GM12878 (cell line): Measurements from ENCODE around the gene TIMM17A. TPM values are rescaled to one million over a fixed set of nuclear protein-coding genes. Genes with fewer than 3 reads are reported as not detected.
A peak's percentile ranks its signal among the peaks of the same experiment; 100 is the strongest.

Experiments
- ATAC-seq: fragments of 200-7000 bp; cut with Tn5 transposase; 3 replicates; pipeline ENCODE4 v1.9.1; 2020; ENCODE audit warnings: mild to moderate bottlenecking, moderate library complexity
- BruUV-seq: library from RNA; stranded (reverse); fragments of 400-500 nt; replicated peaks from 2 replicates; lab custom pipeline; 2021; lab: Mats Ljungman, UMichigan
- CTCF ChIA-PET: fragments of 300-600 bp; sonication (Branson Sonifier 250); formaldehyde crosslinking; extraction: SDS; loops from one replicate; lab custom pipeline; 2021; ENCODE audit warnings: inconsistent platforms; lab: Yijun Ruan, JAX
- POLR2A ChIA-PET: fragments of 350-600 bp; formaldehyde crosslinking; extraction: SDS; loops from one replicate; lab custom pipeline; 2021; ENCODE audit warnings: inconsistent platforms; lab: Charles Lee
- RAD21 ChIA-PET: fragments of 300-600 bp; sonication (Branson Sonifier 250); formaldehyde crosslinking; loops from one replicate; lab custom pipeline; 2023; ENCODE audit warnings: antibody characterized with exemption; ENCODE audit not compliant: unreplicated experiment; lab: Charles Lee
- SMC1A ChIA-PET: fragments of 300-600 bp; sonication (Branson Sonifier 250); formaldehyde crosslinking; loops from one replicate; lab custom pipeline; 2023; ENCODE audit not compliant: unreplicated experiment, uncharacterized antibody; lab: Charles Lee
- DNase-seq: peaks from one replicate; pipeline ENCODE4 v3.0.0-alpha.2; 2011; ENCODE audit warnings: low read depth, low spot score
- FAIRE-seq: peaks from 3 replicates; lab custom pipeline; 2011; peaks lifted over from hg19 to GRCh38; lab: Jason Lieb, UNC
- H2AFZ ChIP-seq: 2 replicates; pipeline ENCODE4 v1.6.0; 2011; ENCODE audit warnings: low read depth, low read length, control low read depth; ENCODE audit not compliant: control insufficient read depth
- H3K27ac ChIP-seq: 2 replicates; pipeline ENCODE4 v1.5.1; 2011; ENCODE audit warnings: control low read depth; ENCODE audit not compliant: control insufficient read depth, insufficient read depth
- H3K27me3 ChIP-seq, 2 experiments: replicated peaks in 1 of 2; 2 replicates each; pipeline versions ENCODE4 v1.6.0 to v1.6.1; 2011; ENCODE audit warnings: low read length in 1 of 2; ENCODE audit not compliant: control insufficient read depth in 2 of 2, insufficient read depth in 2 of 2
- H3K36me3 ChIP-seq, 2 experiments: 2 replicates each; pipeline ENCODE4 v1.5.1; 2011; ENCODE audit warnings: low read length in 1 of 2; ENCODE audit not compliant: control insufficient read depth in 2 of 2, insufficient read depth in 2 of 2
- H3K4me1 ChIP-seq: 2 replicates; pipeline ENCODE4 v1.6.1; 2011; ENCODE audit warnings: mild to moderate bottlenecking, low read length, moderate library complexity, mixed read lengths; ENCODE audit not compliant: control insufficient read depth, insufficient read depth
- H3K4me2 ChIP-seq: 2 replicates; pipeline ENCODE4 v1.6.0; 2011; ENCODE audit warnings: control low read depth; ENCODE audit not compliant: control insufficient read depth, insufficient read depth
- H3K4me3 ChIP-seq: fragments of 200-600 bp; sonication (generic); 2 replicates; pipeline ENCODE4 v1.5.1; 2016
- H3K79me2 ChIP-seq: 2 replicates; pipeline ENCODE4 v1.6.0; 2011; ENCODE audit warnings: low read length; ENCODE audit not compliant: control insufficient read depth, insufficient read depth
- H3K9ac ChIP-seq: 2 replicates; pipeline ENCODE4 v1.8.0; 2011; ENCODE audit warnings: low read length, control low read depth, mixed read lengths; ENCODE audit not compliant: control insufficient read depth, insufficient read depth
- H3K9me3 ChIP-seq: replicated peaks from 3 replicates; pipeline ENCODE4 v1.5.1; 2011; ENCODE audit warnings: mild to moderate bottlenecking, low read length; ENCODE audit not compliant: control insufficient read depth, insufficient read depth
- H4K20me1 ChIP-seq: 2 replicates; pipeline ENCODE4 v1.6.0; 2011; ENCODE audit not compliant: control insufficient read depth, insufficient read depth
- BCL3 ChIP-seq: IDR thresholded peaks from 2 replicates; pipeline ENCODE4 v1.6.1; 2011; ENCODE audit warnings: borderline replicate concordance, low read depth, mild to moderate bottlenecking, moderate library complexity, low read length; ENCODE audit not compliant: insufficient read depth, poor library complexity, severe bottlenecking
- GABPA ChIP-seq: IDR thresholded peaks from 2 replicates; pipeline ENCODE4 v1.6.1; 2014; ENCODE audit warnings: antibody characterized with exemption, low read depth, mild to moderate bottlenecking, inconsistent platforms
- IKZF1 ChIP-seq: fragments of 450-650 bp; conservative IDR thresholded peaks from 2 replicates; pipeline ENCODE4 v1.6.1; 2017; ENCODE audit warnings: antibody characterized with exemption, mild to moderate bottlenecking
- TBL1XR1 ChIP-seq: IDR thresholded peaks from 2 replicates; pipeline ENCODE4 v1.6.1; 2012; ENCODE audit warnings: low read depth, low read length, improper control_type of control experiment
- ZBTB11 ChIP-seq: fragments of 450-650 bp; formaldehyde crosslinking; IDR thresholded peaks from 2 replicates; pipeline ENCODE4 v1.5.0; 2022; ENCODE audit warnings: mild to moderate bottlenecking, missing genetic modification characterization
- ZBTB40 ChIP-seq: fragments of 450-650 bp; IDR thresholded peaks from 2 replicates; pipeline ENCODE4 v1.6.1; 2016; ENCODE audit warnings: mild to moderate bottlenecking, moderate library complexity, borderline replicate concordance
- WGBS: methylation state at CpG from one replicate; pipeline ENCODE4 v1.1.6; 2016; ENCODE audit warnings: low lambda C conversion rate; ENCODE audit not compliant: insufficient replicate concordance, insufficient coverage; ENCODE audit errors: missing lambda C conversion rate; 5-methylcytosine and 5-hydroxymethylcytosine counted together
- in situ Hi-C: fragments of 300-500 bp; cut with MboI; formaldehyde crosslinking; loops from 9 replicates; pipeline ENCODE4 v1.14.3; 2018; ENCODE audit warnings: mixed read lengths
- intact Hi-C: fragments of 100-400 bp; cut with micrococcal nuclease; formaldehyde crosslinking; loops from one replicate; pipeline ENCODE4 v1.14.2; 2022; ENCODE audit not compliant: unreplicated experiment
- polyA plus RNA-seq, 11 experiments: library from polyadenylated mRNA; depleted of rRNA in 4 of 11; unstranded in 6 of 11; stranded (reverse) in 5 of 11; fragments of >200 nt; fragmentation: Nextera tagmentation in 4 of 11; fragmentation: Illumina TruSeq in 1 of 11; extraction: Ambion mirVana in 4 of 11; extraction: Trizol in 1 of 11; gene quantifications; 1 replicate in 1 of 11; 2 replicates in 10 of 11; pipeline versions ENCODE4 v1.2.1 to v1.2.3, GENCODE V29; 2011 to 2016; ENCODE audit warnings: inconsistent platforms in 2 of 11, missing spikeins in 2 of 11, low read depth in 1 of 11
- total RNA-seq, 4 experiments: library from RNA; depleted of rRNA in 3 of 4; stranded (reverse); fragments of >200 nt in 3 of 4; fragmentation: Illumina TruSeq in 1 of 4; extraction: Trizol in 1 of 4; gene quantifications; 2 replicates each; pipeline versions ENCODE4 v1.2.1 to v1.2.3, GENCODE V29; 2013 to 2021
- TF ChIP-seq, protein P1 (sequence below): fragments of 450-650 bp; IDR thresholded peaks from 2 replicates; pipeline ENCODE4 v1.6.1; 2017; ENCODE audit warnings: mild to moderate bottlenecking

Gene TIMM17A
- total and polyA plus RNA-seq, 10 of the 15 experiments (the other 5 are each of a cell fraction or from before 2014, with no cell fraction given): 68.6 to 357 (median 92.4) TPM

- TF ChIP-seq ZBTB11: no peak
- peak; percentile 48; the same call in 1 of the 2 replicates for TF ChIP-seq GABPA
Measured at GRCh38 chr1:201982623-201983379, 27.5 kb downstream of the TIMM17A start, which contains the start of gene RNPEP (continued).

DNA sequence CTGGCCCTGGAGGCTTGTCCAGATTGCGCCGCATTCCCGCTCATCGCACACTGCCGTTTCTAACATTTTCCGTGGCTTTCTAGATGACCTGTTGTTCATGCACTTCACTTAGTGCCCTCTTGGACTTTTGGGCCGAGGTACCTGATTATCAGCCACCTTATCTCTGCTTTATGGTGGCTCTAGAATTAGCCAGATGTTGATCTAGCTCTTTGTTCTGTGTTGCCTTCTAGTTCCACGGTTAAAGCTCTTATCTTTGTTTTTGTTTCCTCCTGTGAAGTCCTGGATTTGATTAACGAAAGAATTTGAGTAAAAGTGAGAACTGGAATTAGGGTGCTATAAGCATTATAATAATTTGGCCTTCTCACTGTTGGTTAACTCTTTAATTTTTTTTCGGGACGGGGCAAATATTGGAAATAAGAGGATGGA, 28.1 kb downstream of the TIMM17A start:
- peak overlapping the region; percentile 78 for H3K27ac ChIP-seq
- POLR2A ChIA-PET: interaction anchor here (0.8 kb wide), 1 partner anchor 28 kb away, joined by 4 read pairs; the partner anchor contains the start of gene TIMM17A
- TF ChIP-seq ZBTB40 (no peak), IKZF1 (no peak), TBL1XR1 (no peak), GABPA (0 out of 2 replicates have a peak, but pooled peaks have one; percentile 11), BCL3 (no peak)
- TF ChIP-seq, protein P1, sequence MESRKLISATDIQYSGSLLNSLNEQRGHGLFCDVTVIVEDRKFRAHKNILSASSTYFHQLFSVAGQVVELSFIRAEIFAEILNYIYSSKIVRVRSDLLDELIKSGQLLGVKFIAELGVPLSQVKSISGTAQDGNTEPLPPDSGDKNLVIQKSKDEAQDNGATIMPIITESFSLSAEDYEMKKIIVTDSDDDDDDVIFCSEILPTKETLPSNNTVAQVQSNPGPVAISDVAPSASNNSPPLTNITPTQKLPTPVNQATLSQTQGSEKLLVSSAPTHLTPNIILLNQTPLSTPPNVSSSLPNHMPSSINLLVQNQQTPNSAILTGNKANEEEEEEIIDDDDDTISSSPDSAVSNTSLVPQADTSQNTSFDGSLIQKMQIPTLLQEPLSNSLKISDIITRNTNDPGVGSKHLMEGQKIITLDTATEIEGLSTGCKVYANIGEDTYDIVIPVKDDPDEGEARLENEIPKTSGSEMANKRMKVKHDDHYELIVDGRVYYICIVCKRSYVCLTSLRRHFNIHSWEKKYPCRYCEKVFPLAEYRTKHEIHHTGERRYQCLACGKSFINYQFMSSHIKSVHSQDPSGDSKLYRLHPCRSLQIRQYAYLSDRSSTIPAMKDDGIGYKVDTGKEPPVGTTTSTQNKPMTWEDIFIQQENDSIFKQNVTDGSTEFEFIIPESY: no peak

More for the DNA sequence above, 28.1 kb downstream of the TIMM17A start:
- intact Hi-C loops (loop anchor here (2.0 kb wide), 1 partner anchor 29 kb away; the partner anchor contains the start of gene TIMM17A), in situ Hi-C loops (no loop called here)
- no TSS peak for BruUV-seq
- peak overlapping the region; percentile 82 for H3K4me3 ChIP-seq
- ChIA-PET CTCF (interaction anchor here (0.9 to 3.3 kb wide), 7 partner anchors 10 to 359 kb away, joined by 3 to 18 read pairs (median 4); partner anchors contain the start of genes ELF3 and UBE2T), SMC1A (interaction anchor here (1.0 kb wide), 1 partner anchor 16 kb away, joined by 3 read pairs; no protein-coding TSS in a partner anchor), RAD21 (interaction anchor here (1.4 to 1.8 kb wide), 2 partner anchors 87 kb away, joined by 5 to 7 read pairs; no protein-coding TSS in a partner anchor)
- H2AFZ ChIP-seq: peak overlapping the region; percentile 88
- DNase-seq (no peak), ATAC-seq (peak; percentile 46; the same call in 2 of the 3 replicates), FAIRE-seq (peak; percentile 73)
- no peaks in the 10 kb centered on the region for H4K20me1 ChIP-seq
- peak overlapping the region; percentile 80 for H3K9ac ChIP-seq
- H3K79me2 ChIP-seq: peaks cover 22% of the 10 kb centered on the region
- no peaks in the 10 kb centered on the region for H3K9me3 ChIP-seq
- no peaks in the 10 kb centered on the region for H3K36me3 ChIP-seq
- H3K4me1 ChIP-seq: peaks cover 3% of the 10 kb centered on the region
- H3K27me3 ChIP-seq: 0 out of 4 replicates have a peak, but pooled peaks cover 0 to 2% of the 10 kb centered on the region in 2 experiments
- peak overlapping the region; percentile 79 for H3K4me2 ChIP-seq
- WGBS: 19% methylated on average over 11 of the region's 11 CpGs
